GM19452 (cell line): ENCODE measurements around the gene NME4.
A peak's percentile ranks its signal among the peaks of the same experiment; 100 is the strongest.
"Not testable (repeated sequence)": the region's sequence is repeated elsewhere in the genome, so short reads cannot be mapped to it uniquely, and the experiment has no call there.

Experiments used
- ATAC-seq: cut with Tn5 transposase; IDR thresholded peaks from one replicate; pipeline ENCODE4 v1.9.1; 2021; ENCODE audit not compliant: unreplicated experiment

NME4 gene

DNA sequence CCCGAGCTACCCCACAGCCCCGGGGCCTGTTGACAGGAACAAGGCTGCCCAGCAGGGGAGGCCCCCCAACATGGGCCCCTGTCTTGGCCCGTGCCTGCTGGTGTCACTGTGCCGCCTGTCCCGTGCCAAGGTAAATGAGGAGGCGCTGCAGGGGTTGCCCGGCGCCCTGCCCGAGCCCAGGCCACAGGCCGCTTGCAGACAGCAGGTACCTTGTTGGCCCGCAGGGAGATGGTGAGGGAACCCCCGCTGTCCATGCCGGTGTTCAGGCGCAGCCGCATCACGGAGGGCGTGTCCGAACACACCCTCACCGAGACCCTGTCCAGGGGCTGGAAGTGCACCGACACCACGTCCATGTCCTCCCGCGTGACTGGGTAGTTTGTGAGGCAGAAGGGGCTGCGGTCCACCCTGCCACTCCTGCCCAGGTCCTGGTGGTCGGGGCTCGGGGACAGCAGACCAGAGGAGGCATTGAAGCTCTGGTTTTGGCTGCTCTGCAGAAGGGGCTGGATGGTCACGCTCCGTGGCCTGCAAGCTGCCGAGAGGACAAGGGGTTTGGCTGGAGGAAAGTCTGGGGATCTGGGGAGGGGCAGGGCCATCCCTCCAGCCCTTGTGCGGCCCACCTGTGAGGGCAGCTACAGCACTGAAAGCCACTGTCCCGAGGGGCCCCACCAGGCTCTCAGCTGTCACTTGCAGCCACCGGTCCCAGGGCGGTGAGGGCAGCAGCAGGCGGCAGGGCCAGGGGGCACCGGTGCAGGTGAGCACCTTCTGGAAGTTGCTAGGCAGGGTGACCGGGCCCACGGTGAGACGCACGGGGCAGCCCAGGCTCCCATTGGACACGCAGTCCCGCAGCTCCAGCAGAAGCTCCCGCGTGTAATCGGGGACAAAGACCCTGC, 20.8 kb upstream of the NME4 start:
- no peak for ATAC-seq

DNA sequence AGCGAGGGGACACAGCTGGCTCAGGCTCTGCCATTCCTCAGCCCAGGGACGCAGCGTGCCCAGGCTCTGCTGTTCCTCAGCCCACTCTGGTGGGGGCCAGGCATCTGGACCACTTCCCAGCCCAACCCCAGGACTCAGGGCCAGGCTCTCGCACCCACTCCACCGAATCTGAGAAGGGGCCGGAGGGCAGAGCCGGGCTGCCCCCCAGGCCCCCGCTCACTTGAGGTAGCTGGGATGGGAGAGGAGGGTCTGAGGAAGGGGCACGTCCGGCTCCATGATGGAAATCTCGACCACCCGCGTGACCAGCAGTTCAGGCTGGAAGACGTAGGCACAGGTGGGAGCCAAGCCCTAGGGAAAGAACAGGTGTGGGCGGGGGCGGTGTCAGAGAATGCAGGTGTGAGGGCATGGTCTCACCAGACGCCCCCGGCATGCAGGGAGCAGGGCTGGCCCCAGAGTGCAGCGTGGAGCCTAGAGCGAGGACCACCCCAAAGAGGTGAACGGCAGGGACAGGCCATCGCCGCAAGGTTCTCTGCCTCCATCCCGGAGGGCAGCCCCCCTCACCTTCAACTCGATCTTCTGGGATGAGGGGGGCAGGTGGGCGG, 20.1 kb upstream of the NME4 start:
- no peak for ATAC-seq

DNA sequence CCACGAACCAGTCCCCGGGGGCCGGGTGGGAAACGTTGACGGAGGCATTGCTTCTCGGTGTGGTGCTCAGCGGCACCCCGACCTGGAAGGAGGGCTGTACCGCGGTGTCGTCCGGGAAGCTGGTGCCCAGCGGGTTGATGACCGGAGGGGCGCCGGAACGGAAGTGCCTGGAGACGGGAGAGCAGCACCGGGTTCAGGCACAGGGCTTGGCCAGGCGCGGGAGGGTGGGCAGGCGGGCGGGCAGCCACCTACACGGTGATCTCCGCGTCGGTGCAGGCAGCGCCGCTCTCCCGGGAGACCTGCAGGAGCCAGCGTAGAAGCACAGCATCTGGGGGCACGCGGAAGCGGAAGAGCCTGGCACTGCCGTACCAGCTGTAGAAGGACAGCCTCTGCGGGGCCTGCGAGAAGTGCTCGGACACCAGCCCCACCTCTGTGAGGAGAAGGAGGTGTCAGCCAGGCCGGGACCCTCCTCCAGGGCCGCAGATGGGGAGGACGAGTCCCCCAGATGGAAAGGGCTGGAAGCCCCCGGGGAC, 19.5 kb upstream of the NME4 start:
- ATAC-seq: no peak

DNA sequence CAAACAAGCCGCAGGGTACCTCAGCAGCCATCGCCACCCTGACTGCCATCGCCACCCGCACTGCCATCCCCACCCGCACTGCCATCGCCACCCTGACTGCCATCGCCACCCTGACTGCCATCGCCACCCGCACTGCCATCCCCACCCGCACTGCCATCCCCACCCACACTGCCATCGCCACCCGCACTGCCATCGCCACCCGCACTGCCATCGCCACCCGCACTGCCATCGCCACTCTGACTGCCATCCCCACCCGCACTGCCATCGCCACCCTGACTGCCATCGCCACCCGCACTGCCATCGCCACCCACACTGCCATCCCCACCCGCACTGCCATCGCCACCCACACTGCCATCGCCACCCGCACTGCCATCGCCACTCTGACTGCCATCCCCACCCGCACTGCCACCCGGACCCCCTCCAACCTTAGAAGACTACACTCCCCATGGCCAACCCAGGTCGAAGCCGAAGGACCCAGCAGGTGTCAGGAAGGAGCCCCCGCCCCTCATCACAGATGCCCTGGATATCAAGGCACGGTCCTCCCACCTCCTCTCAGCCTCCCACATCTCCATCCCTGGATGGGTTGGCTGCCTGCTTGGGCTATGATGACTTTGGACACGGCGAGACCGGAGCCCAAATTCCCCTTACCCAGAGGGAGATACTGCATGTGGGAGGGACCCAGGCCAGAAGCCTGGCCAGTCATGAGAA, 18.7 kb upstream of the NME4 start:
- ATAC-seq: not testable (repeated sequence)

DNA sequence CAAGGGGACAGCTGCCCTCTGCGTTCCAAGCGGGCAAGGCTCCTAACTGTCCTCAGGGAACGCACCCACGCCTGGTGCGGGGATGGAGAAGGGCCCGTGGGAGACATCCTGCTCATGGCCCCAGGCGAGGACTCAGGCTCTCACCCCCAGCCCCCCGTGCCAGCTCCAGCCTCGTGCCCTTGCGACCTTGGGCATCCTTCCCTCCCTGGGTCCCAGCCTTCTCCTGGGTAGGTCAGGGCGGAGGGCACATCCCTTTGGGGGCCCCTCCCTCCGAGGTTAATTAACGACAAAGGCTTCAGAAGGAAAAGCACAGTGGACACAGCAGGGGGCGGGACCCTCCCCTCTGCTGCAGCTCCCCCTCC, 18.2 kb upstream of the NME4 start:
- no peak for ATAC-seq

DNA sequence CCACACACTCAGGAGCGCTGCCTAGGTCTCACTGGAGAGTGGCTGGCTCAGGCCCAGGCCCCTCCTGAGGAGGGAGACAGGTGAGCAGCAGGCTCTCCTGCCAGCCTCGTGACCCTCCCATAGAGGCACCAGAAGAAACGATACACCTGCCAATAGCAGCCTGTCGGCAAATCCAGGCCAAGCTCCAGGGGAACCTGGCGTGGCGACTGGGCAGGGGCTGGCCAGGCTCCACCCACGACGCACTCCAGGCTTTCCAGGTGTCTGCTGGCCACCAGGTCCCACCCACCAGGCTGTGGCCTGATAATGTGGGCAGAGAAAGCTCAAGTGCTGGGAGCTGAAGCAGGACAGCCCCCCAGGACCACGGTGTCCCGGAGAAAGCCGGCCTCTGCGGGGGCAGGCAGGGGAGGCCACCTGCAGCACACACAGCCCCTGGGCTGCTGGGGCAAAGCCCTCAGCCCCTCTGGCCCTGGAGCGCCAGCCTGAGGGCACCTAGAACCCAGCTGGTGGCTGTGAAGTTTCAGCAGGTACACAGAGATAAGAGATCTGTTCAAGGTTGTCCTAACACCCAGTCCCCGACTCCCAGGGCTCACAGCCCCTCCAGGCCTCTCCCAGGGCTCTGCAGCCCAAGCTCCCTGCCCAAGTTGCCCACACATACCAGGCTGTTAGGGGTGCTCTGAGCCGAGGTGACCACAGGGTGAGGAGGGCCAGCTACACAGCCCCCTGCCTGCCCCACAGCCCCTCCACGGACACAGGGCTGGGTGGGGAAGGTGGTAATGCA, 17.6 kb upstream of the NME4 start:
- ATAC-seq: no peak

DNA sequence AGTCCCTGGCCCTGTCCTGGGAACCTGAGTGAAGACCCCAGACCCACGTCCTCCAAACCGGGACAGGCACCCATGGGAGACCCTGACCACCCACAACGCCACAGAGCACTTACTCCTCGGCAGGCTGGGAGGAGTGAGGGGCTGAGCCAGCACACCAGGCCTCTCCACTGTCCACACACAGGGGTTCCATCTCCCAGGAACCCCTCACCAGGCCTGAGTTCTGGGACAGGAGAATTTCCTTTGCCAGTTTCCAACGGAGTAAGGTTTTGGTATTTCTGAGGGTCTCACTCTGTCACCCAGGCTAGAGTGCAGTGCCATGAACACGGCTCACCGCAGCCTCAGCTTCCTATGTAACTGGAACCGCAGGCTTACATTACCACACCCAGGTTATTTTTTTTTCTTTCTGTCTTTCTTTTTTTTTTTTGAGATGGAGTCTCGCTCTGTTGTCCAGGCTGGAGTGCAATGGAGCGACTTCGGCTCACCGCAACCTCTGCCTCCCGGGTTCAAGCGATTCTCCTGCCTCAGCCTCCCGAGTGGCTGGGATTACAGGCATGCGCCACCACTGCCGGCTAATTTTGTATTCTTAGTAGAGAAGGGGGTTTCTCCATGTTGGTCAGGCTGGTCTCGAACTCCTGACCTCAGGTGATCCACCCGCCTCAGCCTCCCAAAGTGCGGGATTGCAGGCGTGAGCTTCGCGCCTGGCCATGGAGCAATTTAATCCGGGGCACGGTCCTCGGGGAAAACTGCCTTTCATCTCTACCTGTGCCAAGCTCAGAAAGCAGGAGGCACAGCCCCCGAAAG, 16.8 kb upstream of the NME4 start:
- no peak for ATAC-seq

DNA sequence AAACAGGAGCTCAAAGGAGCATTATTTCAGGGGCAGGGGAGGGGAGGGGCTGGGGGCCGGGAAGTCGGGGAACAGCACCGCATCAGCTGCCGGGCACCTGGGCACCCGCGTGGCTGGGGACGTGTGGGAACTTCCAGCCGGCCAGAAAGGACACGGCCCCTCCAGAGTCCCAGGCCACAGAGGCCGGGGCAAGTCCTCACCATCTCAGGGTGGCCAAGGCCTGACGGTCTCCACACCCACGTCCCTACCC, 16.3 kb upstream of the NME4 start:
- no peak for ATAC-seq

DNA sequence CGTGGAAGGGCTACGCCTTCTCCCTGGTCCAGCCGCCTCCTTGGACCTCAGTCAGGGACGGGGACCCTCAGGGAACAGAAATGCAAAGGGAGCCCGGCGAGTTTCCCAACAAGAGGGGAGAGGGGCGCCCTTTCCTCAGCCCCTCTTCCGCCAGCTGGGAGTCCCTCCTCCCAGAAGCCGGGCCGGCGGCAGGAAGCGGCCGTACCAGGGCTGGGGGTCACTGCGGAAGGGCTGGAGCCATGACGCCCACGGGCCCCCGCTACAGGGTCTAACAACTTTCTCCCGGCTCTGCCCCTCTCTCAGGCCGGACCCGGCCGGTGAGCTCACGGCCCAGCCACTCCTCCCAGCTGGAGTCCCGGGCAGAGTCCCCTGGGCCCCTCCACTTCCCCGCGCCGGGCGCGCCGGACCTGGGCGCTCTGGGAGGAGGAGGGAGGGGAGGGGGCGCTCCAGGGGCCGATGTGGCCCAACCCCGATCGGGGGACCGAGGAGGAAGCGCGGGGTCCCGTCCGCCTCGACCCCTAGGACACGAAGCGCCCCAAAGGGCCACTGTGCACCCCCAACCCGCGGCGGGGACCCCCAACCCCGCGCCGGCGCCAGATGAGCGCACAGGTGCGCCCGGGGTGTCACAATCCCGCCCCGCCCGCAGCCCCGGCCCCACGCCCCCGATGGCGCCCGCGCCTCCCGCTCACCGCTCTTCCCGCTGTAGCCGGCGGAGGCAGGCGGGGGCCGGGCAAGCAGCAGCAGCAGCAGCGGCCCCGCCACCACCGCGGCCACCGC, 15.8 kb upstream of the NME4 start:
- peak; percentile 39 for ATAC-seq

DNA sequence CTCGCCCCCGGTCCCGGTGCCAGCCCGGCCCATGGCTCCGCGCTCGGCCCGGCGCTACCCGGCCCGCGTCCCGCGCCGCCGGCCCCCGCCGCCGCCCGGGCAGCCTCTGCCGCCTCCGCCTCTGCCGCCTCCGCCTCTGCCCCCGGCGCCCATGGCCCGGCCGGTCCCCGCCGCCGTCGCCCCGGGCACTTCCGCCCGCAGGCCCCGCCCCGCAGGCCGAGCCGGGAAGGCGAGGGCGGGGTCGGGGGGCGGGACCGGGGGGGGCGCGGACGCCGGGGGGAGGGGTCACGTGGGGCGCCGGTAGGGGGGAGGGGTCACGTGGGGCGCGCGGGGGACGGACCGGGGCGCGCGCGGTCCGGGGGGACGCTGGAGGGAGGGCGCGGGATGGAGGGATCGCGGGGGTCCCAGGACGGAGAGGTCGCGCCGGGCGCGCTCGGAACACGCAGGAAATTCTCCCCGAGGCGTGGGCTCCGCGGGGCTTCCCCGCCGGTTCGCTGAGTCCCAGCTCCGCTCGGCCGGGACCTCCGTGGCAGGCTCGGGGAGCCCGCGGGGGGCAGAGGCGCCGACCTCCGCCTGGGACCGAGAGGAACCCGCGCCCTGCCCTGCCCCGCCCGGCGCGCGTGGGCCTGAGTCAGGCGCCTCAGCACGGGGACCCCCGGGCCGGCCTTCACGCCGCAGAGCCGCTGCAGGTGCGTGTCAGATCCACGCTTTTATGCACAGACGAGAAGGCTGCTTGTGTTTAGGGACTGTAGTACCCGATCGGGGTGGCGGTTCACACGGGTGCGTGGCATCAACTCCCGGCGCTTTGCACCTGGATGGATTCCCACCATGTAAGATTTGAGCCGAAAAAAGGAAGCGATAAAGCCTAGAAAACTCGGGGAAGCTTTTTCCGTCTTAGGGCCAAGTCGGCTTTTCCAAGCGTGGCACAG, 14.9 kb upstream of the NME4 start, which contains the start of gene PGAP6:
TSS of gene PGAP6 (minus strand) at position 190 of the 929 bp plus-strand sequence. CDS start at position 33, 157 bp downstream.
- peak; percentile 46 for ATAC-seq

DNA sequence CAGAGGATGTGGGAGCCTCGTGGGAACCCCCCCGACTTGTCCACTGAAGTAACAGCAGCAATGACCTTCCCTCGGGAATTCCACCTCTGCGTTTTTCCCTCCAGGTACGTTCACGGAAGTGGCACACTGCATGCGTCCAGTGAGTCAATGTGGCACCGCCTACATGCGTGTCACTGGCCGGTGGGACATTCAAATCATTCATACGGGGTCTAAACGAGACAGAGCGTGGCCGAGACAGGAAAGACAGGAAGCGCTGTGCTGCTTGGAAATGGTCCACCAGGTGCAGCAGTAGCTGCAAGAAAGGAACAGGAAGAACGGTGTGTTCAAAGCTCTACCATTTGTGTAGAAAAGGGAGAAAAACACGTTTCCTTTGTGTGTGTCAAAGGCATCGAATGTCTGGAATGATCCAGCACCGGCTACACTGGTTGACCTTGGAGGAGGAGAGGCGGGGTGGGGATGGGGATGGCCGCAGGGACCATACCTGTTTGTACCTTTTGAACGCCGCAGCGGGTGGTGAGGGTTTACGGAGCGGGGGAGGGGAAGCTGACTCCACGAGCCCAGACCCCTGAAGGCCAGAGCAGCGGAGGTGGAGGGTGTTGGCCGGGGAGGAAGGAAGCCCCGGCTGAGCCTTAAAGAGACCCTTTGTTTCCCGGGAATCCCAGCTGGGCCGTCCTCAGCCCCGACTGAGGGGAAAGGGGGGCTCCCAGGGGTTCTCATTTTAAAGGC, 13.5 kb upstream of the NME4 start:
- ATAC-seq: no peak

DNA sequence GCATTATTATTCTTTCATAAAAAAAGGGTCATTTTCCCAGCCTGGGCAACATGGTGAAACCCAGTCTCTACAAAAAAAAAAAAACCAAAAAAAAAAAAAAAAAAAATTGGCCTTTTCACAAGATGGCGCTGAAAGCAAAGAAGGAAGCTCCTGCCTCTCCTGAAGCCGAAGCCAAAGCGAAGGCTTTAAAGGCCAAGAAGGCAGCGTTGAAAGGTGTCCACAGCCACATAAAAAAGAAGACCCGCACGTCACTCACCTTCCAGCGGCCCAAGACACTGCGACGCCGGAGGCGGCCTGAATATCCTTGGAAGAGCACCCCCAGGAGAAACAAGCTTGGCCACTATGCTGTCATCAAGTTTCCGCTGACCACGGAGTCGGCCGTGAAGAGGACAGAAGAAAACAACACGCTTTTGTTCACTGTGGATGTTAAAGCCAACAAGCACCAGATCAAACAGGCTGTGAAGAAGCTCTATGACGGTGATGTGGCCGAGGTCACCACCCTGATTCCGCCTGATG, 10.3 kb upstream of the NME4 start:
- no peak for ATAC-seq

DNA sequence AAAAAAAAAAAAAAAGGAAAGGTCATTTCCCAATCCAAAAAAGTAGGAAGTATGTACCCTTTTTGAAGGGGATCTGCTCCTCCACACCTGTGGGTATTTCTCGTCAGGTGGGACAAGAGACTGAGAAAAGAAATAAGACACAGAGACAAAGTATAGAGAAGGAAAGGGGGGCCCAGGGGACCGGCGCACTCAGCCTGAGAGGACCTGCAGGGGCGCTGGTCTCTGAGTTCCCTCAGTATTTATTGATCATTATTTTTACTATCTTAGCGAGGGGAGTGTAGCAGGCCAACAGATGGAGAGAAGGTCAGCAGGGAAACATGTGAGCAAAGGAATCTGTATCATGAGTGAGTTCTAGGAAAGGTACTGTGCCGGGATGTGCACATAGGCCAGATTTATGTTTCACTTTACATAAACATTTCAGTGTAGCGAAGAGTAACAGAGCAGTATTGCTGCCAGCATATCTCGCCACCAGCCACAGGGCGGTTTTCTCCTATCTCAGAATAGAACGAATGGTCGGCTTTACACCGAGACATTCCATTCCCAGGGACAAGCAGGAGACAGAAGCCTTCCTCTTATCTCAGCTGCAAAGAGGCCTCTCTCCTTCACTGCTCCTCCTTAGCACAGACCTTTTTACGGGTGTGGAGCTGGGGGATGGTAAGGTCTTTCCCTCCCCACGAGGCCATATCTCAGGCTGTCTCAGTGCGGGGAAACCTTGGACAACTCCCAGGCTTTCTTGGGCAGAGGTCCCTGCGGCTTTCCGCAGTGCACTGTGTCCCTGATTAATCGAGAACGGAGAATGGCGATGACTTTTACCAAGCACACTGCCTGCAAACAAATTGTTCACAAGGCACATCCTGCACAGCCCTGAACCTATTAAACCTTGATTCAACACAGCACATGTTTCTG, 9.0 kb upstream of the NME4 start:
- ATAC-seq: not testable (repeated sequence)

DNA sequence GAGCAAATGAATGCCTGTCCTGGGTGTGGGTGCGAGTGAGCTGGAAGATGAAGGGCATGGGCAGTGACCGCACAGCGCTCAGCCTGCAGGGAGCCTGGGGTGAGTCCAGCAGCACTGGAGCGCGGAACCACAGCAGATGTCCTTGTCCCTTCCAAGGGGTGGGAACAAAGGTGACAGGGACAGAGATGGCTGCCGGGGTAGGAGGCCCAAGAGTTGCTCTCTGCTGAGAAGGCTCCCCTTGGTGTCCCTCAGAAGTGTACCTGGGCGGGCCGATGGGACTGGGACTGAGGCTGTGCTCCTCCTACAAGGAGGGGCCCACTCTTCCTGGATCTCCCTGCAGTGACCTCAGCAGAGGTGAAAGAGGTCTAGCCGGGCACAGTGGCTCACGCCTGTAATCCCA, 7.6 kb upstream of the NME4 start:
- no peak for ATAC-seq

DNA sequence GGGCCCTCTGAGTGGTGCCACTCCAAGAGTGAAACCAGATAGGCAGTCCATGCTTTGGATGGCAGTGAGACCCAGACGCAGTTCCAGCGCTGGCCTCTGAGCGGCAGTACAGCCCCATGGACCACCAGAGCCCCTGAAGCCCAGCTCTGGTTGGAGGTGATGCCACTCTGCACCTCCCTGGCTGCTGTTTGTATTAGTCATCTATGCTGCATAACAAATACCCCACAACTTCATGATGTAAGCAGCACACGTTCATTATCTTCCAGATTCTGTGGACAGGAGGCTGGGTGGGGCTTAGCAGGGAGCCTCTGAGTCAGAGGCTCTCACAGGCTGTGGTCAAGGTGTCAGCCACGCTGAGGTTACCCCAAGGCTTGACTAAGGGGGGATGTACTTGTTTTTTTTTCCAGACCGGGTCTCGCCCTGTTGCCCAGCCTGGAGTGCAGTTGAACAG, 5.1 kb upstream of the NME4 start:
- ATAC-seq: no peak

DNA sequence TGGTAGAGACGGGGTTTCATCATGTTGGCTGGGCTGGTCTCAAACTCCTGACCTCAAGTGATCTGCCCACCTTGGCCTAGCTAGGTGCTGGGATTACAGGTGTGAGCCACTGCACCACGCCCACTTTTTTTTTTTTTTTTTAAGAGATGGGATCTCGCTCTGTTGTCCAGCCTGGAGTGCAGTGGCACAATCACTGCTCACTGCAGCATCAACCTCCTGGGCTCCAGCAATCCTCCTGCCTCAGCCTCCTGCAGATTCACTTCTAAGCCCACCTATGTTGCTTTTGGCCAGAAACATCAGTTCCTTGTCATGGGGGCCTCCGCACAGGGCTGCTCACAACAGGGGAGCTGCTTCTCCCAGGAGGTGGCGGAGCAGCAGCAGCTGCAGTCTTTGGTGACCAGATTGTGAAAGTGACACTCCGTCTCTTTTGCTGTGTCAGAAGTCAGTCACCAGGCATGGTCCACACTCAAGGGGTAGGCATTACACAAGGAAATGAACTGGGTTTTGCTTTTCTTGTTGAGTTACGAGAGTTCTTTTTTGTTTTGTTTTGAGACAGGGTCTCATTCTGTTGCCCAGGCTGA, 4.5 kb upstream of the NME4 start:
- no peak for ATAC-seq
